Neutrophil (primary cell): ENCODE data around the gene ATG101.

Source experiments
- H3K27ac ChIP-seq: fragments of 200-600 bp; sonication (generic); 2 replicates; pipeline ENCODE4 v1.5.1; 2016; ENCODE audit warnings: mild to moderate bottlenecking, moderate library complexity
- H3K27me3 ChIP-seq: fragments of 200-600 bp; sonication (generic); 2 replicates; pipeline ENCODE4 v1.6.0; 2016; ENCODE audit warnings: mild to moderate bottlenecking
- H3K36me3 ChIP-seq: fragments of 200-600 bp; sonication (generic); 2 replicates; pipeline ENCODE4 v1.5.1; 2017
- H3K4me1 ChIP-seq, 2 experiments: fragments of 200-600 bp in 1 of 2; sonication (generic) in 1 of 2; 1 replicate in 1 of 2; 2 replicates in 1 of 2; pipeline versions ENCODE4 v1.5.1 to v1.6.1; 2013 to 2016; ENCODE audit warnings: low read depth in 1 of 2, low read length in 1 of 2, mild to moderate bottlenecking in 1 of 2, moderate library complexity in 1 of 2; ENCODE audit not compliant: control insufficient read depth in 1 of 2, insufficient read depth in 1 of 2
- H3K4me3 ChIP-seq, 2 experiments: fragments of 200-600 bp in 1 of 2; sonication (generic) in 1 of 2; 1 replicate in 1 of 2; 2 replicates in 1 of 2; pipeline ENCODE4 v1.5.1; 2013 to 2016; ENCODE audit warnings: low read depth in 1 of 2, low read length in 1 of 2, mild to moderate bottlenecking in 1 of 2, moderate library complexity in 1 of 2
- H3K9me3 ChIP-seq: fragments of 200-600 bp; sonication (generic); 2 replicates; pipeline ENCODE4 v1.5.1; 2016
- TF ChIP-seq, protein P1 (sequence below): fragments of 200-600 bp; sonication (generic); IDR thresholded peaks from 2 replicates; pipeline ENCODE4 v1.5.1; 2016; ENCODE audit warnings: antibody characterized with exemption

Gene ATG101

GRCh38 chr12:52125476-52125900, 55.7 kb downstream of the ATG101 start:
- Histone ChIP-seq H3K36me3 (no peaks in the 10 kb centered on the region), H3K4me1 (no peaks in the 10 kb centered on the region), H3K9me3 (no peaks in the 10 kb centered on the region), H3K27me3 (peaks cover 72% of the 10 kb centered on the region), H3K4me3 (no peak overlapping the region), H3K27ac (no peak overlapping the region)
- TF ChIP-seq, protein P1, sequence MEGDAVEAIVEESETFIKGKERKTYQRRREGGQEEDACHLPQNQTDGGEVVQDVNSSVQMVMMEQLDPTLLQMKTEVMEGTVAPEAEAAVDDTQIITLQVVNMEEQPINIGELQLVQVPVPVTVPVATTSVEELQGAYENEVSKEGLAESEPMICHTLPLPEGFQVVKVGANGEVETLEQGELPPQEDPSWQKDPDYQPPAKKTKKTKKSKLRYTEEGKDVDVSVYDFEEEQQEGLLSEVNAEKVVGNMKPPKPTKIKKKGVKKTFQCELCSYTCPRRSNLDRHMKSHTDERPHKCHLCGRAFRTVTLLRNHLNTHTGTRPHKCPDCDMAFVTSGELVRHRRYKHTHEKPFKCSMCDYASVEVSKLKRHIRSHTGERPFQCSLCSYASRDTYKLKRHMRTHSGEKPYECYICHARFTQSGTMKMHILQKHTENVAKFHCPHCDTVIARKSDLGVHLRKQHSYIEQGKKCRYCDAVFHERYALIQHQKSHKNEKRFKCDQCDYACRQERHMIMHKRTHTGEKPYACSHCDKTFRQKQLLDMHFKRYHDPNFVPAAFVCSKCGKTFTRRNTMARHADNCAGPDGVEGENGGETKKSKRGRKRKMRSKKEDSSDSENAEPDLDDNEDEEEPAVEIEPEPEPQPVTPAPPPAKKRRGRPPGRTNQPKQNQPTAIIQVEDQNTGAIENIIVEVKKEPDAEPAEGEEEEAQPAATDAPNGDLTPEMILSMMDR, result no peak

- Histone ChIP-seq H3K27ac (no peak overlapping the region), H3K4me3 (no peak overlapping the region), H3K27me3 (peaks cover 65% of the 10 kb centered on the region), H3K36me3 (no peaks in the 10 kb centered on the region), H3K4me1 (no peaks in the 10 kb centered on the region), H3K9me3 (no peaks in the 10 kb centered on the region)
- TF ChIP-seq, protein P1, result no peak
These were observed 56.3 kb downstream of the ATG101 start for GRCh38 chr12:52126050-52126604.
